Ovary (tissue), 9 donors: ENCODE measurements around the gene NOP9. TPM values are rescaled to one million over a fixed set of nuclear protein-coding genes. Genes with fewer than 3 reads are reported as not detected.
"Not testable (repeated sequence)": the region's sequence is repeated elsewhere in the genome, so short reads cannot be mapped to it uniquely, and the experiment has no call there.

Experiments used
- DNase-seq, 5 donors: peaks; one replicate each; pipeline ENCODE4 v3.0.0-alpha.2; 2019 to 2020
- H3K27ac ChIP-seq, 2 donors: fragments of 200-600 bp; one replicate each; pipeline versions ENCODE4 v1.5.1 to v1.8.0; 2019 to 2022
- H3K27me3 ChIP-seq: fragments of 200-600 bp; one replicate; pipeline ENCODE4 v1.8.0; 2022
- H3K36me3 ChIP-seq: fragments of 200-600 bp; sonication (generic); one replicate; pipeline ENCODE4 v1.5.1; 2019
- H3K4me1 ChIP-seq: one replicate; pipeline ENCODE4 v1.8.1; 2013; ENCODE audit warnings: mild to moderate bottlenecking, moderate library complexity; ENCODE audit not compliant: insufficient read depth
- H3K4me3 ChIP-seq: fragments of 200-600 bp; sonication (generic); one replicate; pipeline ENCODE4 v1.5.1; 2017
- H3K9me3 ChIP-seq, 2 donors: fragments of 200-600 bp in 1 of 2; sonication (generic) in 1 of 2; one replicate each; pipeline versions ENCODE4 v1.5.1 to v1.8.1; 2013 to 2019; ENCODE audit warnings: mild to moderate bottlenecking in 1 of 2, moderate library complexity in 1 of 2
- EP300 ChIP-seq: sonication (generic); formaldehyde crosslinking; IDR thresholded peaks from one replicate; pipeline ENCODE4 v1.6.1; 2017; ENCODE audit warnings: antibody characterized with exemption
- POLR2A ChIP-seq: fragments of 450-650 bp; IDR thresholded peaks from one replicate; pipeline ENCODE4 v1.6.1; 2017; ENCODE audit warnings: antibody characterized with exemption, mild to moderate bottlenecking, moderate library complexity
- WGBS, 3 donors: extraction: QIAGEN DNeasy Blood & Tissue Kit in 1 of 3; methylation state at CpG; one replicate each; pipeline versions ENCODE4 v1.1.5 to v1.1.7; 2013 to 2017; 5-methylcytosine and 5-hydroxymethylcytosine counted together
- intact Hi-C, 4 donors: fragments of 100-400 bp; cut with DNase I; formaldehyde crosslinking; loops; one replicate each; pipeline versions ENCODE4 v1.11.0 to v1.15.1; 2022 to 2023
- polyA plus RNA-seq, 2 donors: library from polyadenylated mRNA; stranded (reverse); fragments of 200-250 nt in 1 of 2; fragments of 350-450 nt in 1 of 2; fragmentation: Illumina TruSeq in 1 of 2; extraction: RNeasy Lipid Tissue Mini Kit (QIAGEN cat#74804) in 1 of 2; gene quantifications; one replicate each; pipeline ENCODE4 v1.2.3, GENCODE V29; 2013 to 2014
- small RNA-seq: library from RNA; depleted of rRNA; stranded (forward); fragments of <200 nt; gene quantifications from one replicate; pipeline ENCODE3, GENCODE V24; 2016
- total RNA-seq, 7 donors: library from RNA; depleted of rRNA in 2 of 7; stranded (reverse); fragments of >200 nt in 2 of 7; fragmentation: NEBNext Ultra II Directional in 3 of 7; extraction: Animal tissue kit (Norgen Biotek cat#: 25700) in 3 of 7; gene quantifications; one replicate each; pipeline versions ENCODE4 v1.1.0 to v1.2.4, GENCODE V29; 2016 to 2023
- TF ChIP-seq, protein P1 (sequence below), 3 donors: fragments of 450-650 bp in 2 of 3; fragments of 200-600 bp in 1 of 3; IDR thresholded peaks; one replicate each; pipeline versions ENCODE4 v1.5.1 to v1.8.0; 2016 to 2022; ENCODE audit warnings: antibody characterized with exemption in 3 of 3, mild to moderate bottlenecking in 1 of 3
- donor health status: DM: no; HTN: no; CAD: no; lungs with moderate emphysema.
- donor health status: DM: no; HTN: no; CAD: no.
- donor health status: Bipolar disorder and iron deficiency.
- donor health status: DM: yes; HTN: yes; CAD: no.
- donor health status: DM: no; HTN: no; CAD: no.
- donor health status: DM: yes; HTN: yes; CAD: no.

NOP9 gene
- total and polyA plus RNA-seq, 9 donors: 9.2 to 28.6 (median 22.1) TPM

DNA sequence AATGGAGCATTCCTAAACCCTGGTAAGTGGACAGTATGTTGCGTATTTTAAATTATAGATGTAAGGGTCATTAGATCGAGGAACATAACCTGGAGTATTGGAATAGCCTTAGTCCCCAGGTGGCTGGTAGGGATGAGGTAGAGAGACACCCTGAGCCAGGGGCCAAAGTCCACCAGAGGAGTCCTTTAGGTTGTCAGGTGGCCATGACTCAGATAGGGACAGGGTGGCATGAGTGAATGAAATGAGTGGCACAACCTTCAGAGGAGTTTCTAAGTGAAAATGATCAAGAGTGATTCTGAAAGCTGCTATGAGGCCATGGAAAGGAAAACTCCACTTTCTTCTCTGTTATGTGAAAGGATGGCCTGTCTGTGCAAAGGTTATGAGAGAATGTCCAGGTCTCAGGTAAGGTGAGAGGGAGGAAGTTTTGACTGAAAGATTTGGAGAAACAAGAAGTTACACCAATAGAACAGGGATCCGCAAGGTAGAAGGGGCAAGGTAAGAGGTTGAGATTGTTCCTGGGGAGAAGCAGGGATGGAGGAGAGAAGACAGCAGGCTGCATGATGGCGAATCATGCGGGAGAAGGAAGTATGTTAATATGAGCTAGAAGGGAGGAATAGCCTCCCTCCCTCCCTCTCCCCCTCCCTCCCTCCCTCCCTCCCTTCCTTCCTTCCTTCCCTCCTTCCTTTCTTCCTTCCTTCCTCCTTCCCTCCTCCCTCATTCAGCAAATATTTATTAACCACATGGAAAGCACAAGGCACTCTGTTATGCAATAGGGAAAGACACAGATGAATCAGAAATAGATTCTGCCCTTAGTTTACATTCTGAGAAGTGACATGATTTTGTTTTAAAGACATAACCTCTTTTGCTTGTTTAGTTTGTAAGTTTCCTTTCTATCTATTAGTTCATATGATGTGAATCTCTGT, 54.2 kb downstream of the NOP9 start:
- WGBS, 3 donors: 54 to 74% (median 72%) methylated on average over 5 of the region's 5 CpGs
- no peak for DNase-seq
- H3K27ac ChIP-seq: no peak overlapping the region
- intact Hi-C loops: no loop called here
- H3K36me3 ChIP-seq: no peaks in the 10 kb centered on the region
- H3K9me3 ChIP-seq: no peaks in the 10 kb centered on the region
- no peaks in the 10 kb centered on the region for H3K27me3 ChIP-seq
- H3K4me3 ChIP-seq: no peak overlapping the region
- TF ChIP-seq, protein P1, sequence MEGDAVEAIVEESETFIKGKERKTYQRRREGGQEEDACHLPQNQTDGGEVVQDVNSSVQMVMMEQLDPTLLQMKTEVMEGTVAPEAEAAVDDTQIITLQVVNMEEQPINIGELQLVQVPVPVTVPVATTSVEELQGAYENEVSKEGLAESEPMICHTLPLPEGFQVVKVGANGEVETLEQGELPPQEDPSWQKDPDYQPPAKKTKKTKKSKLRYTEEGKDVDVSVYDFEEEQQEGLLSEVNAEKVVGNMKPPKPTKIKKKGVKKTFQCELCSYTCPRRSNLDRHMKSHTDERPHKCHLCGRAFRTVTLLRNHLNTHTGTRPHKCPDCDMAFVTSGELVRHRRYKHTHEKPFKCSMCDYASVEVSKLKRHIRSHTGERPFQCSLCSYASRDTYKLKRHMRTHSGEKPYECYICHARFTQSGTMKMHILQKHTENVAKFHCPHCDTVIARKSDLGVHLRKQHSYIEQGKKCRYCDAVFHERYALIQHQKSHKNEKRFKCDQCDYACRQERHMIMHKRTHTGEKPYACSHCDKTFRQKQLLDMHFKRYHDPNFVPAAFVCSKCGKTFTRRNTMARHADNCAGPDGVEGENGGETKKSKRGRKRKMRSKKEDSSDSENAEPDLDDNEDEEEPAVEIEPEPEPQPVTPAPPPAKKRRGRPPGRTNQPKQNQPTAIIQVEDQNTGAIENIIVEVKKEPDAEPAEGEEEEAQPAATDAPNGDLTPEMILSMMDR (IDR thresholded peaks at IDR 0.05): no peak
- TF ChIP-seq POLR2A: no peak
- TF ChIP-seq EP300: no peak
- no peaks in the 10 kb centered on the region for H3K4me1 ChIP-seq

DNA sequence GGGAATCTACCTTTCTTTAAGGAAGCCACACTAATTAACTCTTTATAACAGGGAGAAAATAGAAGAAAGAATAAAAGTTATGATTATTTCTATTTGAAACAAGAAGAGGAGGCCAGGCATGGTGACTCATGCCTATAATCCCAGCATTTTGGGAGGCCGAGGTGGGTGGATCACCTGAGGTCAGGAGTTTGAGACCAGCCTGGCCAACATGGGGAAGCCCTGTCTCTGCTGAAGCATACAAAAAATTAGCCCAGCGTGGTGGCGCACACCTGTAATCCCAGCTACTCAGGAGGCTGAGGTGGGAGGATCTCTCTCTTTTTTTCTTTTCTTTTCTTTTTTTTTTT, 54.8 kb downstream of the NOP9 start:
- H3K27me3 ChIP-seq, H3K27ac ChIP-seq, DNase-seq, H3K4me3 ChIP-seq, H3K36me3 ChIP-seq, H3K4me1 ChIP-seq, H3K9me3 ChIP-seq, intact Hi-C loops: not testable (repeated sequence)
- WGBS, 3 donors: 67 to 71% (median 70%) methylated on average over 3 of the region's 3 CpGs

DNA sequence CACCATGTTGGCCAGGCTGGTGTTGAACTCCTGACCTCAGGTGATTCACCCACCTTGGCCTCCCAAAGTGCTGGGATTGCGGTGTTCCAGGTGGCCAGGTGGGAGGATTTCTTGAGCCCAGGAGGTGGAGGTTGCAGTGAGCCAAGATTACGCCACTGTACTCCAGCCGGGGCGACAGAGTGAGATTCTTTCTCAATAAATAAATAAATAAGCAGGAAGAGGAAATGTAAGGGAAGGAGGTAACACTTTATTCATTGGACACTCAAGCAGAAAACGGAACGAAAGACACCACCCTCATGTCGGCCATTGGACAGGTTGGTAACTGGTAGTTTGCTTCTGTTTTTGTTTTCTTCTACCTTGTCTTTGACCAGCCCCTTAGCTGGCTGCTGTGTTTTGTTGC, 55.4 kb downstream of the NOP9 start:
- intact Hi-C loops: no loop called here
- Histone ChIP-seq H3K4me3 (no peak overlapping the region), H3K9me3 (no peaks in the 10 kb centered on the region), H3K27ac (no peak overlapping the region), H3K4me1 (no peaks in the 10 kb centered on the region), H3K27me3 (no peaks in the 10 kb centered on the region), H3K36me3 (no peaks in the 10 kb centered on the region)
- DNase-seq: no peak
- no peak for TF ChIP-seq EP300
- TF ChIP-seq, protein P1 (IDR thresholded peaks at IDR 0.05): no peak
- TF ChIP-seq POLR2A: no peak
- WGBS, 3 donors: 83 to 87% (median 87%) methylated on average over 7 of the region's 7 CpGs

DNA sequence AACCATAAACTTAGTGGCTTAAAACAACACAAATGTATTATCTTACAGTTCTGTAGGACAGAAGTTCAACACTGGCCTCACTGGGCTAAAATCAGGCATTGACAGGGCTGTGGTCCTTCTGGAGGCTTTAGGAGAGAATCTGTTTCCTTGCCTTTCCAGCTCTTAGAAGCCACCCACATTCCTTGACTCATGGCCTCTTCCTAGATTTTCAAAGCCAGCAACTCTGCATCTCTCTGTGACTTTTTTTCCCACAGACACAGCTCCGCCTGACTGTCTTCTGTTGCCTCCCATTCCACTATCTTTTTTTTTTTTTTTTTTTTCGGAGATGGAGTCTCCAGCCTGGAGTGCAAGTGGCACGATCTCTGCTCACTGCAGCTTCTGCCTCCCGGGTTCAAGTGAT, 56.6 kb downstream of the NOP9 start:
- Histone ChIP-seq H3K36me3 (no peaks in the 10 kb centered on the region), H3K9me3 (no peaks in the 10 kb centered on the region), H3K4me1 (no peaks in the 10 kb centered on the region), H3K27ac (no peak overlapping the region), H3K27me3 (no peaks in the 10 kb centered on the region), H3K4me3 (no peak overlapping the region)
- DNase-seq: no peak
- TF ChIP-seq EP300 (no peak), POLR2A (no peak)
- TF ChIP-seq, protein P1 (IDR thresholded peaks at IDR 0.05): no peak
- intact Hi-C loops: no loop called here
- WGBS, 3 donors: 76 to 89% (median 88%) methylated on average over 4 of the region's 4 CpGs

Small RNA genes within 50 kb of the gene (small RNA-seq; reads per million reads assigned to genes)
- gene RF00026: not detected

Other genes with a start within 250 kb of the NOP9 start
Only the 30 nearest of the 34 such genes appear.
- gene DCAF11, start 185.1 kb upstream of the NOP9 start, total RNA-seq: 10 to 100 TPM; 34.7 to 71.4 (median 51.5) TPM
- 10 to 100 TPM; 38.7 to 62.4 TPM for gene DCAF11, start 185.1 kb upstream of the NOP9 start, polyA plus RNA-seq
- 1 to 10 TPM; 1.0 to 4.1 (median 2.8) TPM for gene NRL, start 184.9 kb upstream of the NOP9 start, total RNA-seq
- gene NRL, start 184.9 kb upstream of the NOP9 start, polyA plus RNA-seq: 1 to 10 TPM in 1 of 2 donors, under 1 TPM in 1; 0.78 to 2.8 TPM
- 1 to 10 TPM in 1 of 7 donors, under 1 TPM in 4, not detected in 2; 0.57 to 1.2 (median 0.77) TPM for gene FITM1, start 169.2 kb upstream of the NOP9 start, total RNA-seq
- under 1 TPM in 1 of 2 donors, not detected in 1; 0.80 TPM for gene FITM1, start 169.2 kb upstream of the NOP9 start, polyA plus RNA-seq
- gene PSME1, start 163.7 kb upstream of the NOP9 start, total RNA-seq: 100 to 1,000 TPM in 6 of 7 donors, 10 to 100 TPM in 1; 93.6 to 193 (median 168) TPM
- 100 to 1,000 TPM; 220 to 261 TPM for gene PSME1, start 163.7 kb upstream of the NOP9 start, polyA plus RNA-seq
- gene EMC9, start 158.3 kb upstream of the NOP9 start, total RNA-seq: 10 to 100 TPM; 13.0 to 26.3 (median 17.3) TPM
- gene EMC9, start 158.3 kb upstream of the NOP9 start, polyA plus RNA-seq: 10 to 100 TPM in 1 of 2 donors, 1 to 10 TPM in 1; 5.1 to 30.7 TPM
- 100 to 1,000 TPM in 3 of 7 donors, 10 to 100 TPM in 4; 34.7 to 129 (median 95.6) TPM for gene PSME2, start 153.2 kb upstream of the NOP9 start, total RNA-seq
- 100 to 1,000 TPM in 1 of 2 donors, 10 to 100 TPM in 1; 82.5 to 160 TPM for gene PSME2, start 153.2 kb upstream of the NOP9 start, polyA plus RNA-seq
- 10 to 100 TPM; 19.2 to 74.4 (median 61.4) TPM for gene RNF31, start 152.4 kb upstream of the NOP9 start, total RNA-seq
- gene RNF31, start 152.4 kb upstream of the NOP9 start, polyA plus RNA-seq: 10 to 100 TPM; 36.1 to 40.0 TPM
- gene IRF9, start 138.6 kb upstream of the NOP9 start, total RNA-seq: 100 to 1,000 TPM in 1 of 7 donors, 10 to 100 TPM in 6; 31.6 to 151 (median 72.7) TPM
- gene IRF9, start 138.6 kb upstream of the NOP9 start, polyA plus RNA-seq: 100 to 1,000 TPM in 1 of 2 donors, 10 to 100 TPM in 1; 87.4 to 212 TPM
- gene REC8, start 127.8 kb upstream of the NOP9 start, total RNA-seq: 10 to 100 TPM in 4 of 7 donors, 1 to 10 TPM in 3; 6.2 to 75.4 (median 13.5) TPM
- 1 to 10 TPM; 4.9 to 5.1 TPM for gene REC8, start 127.8 kb upstream of the NOP9 start, polyA plus RNA-seq
- 10 to 100 TPM; 12.3 to 50.9 (median 34.0) TPM for gene IPO4, start 111.0 kb upstream of the NOP9 start, total RNA-seq
- 10 to 100 TPM in 1 of 2 donors, 1 to 10 TPM in 1; 5.6 to 11.3 TPM for gene IPO4, start 111.0 kb upstream of the NOP9 start, polyA plus RNA-seq
- 10 to 100 TPM; 34.9 to 65.6 (median 44.9) TPM for gene TM9SF1, start 104.4 kb upstream of the NOP9 start, total RNA-seq
- gene TM9SF1, start 104.4 kb upstream of the NOP9 start, polyA plus RNA-seq: 10 to 100 TPM; 32.3 to 40.0 TPM
- gene TSSK4, start 94.2 kb upstream of the NOP9 start, total RNA-seq: 1 to 10 TPM in 2 of 7 donors, under 1 TPM in 2, not detected in 3; 0.45 to 1.1 (median 0.90) TPM
- gene TSSK4, start 94.2 kb upstream of the NOP9 start, polyA plus RNA-seq: under 1 TPM in 1 of 2 donors, not detected in 1; 0.06 TPM
- gene CHMP4A, start 86.4 kb upstream of the NOP9 start, total RNA-seq: 10 to 100 TPM; 26.8 to 57.5 (median 41.0) TPM
- 100 to 1,000 TPM in 1 of 2 donors, 10 to 100 TPM in 1; 56.1 to 105 TPM for gene CHMP4A, start 86.4 kb upstream of the NOP9 start, polyA plus RNA-seq
- gene MDP1, start 83.8 kb upstream of the NOP9 start, total RNA-seq: 10 to 100 TPM; 15.5 to 27.7 (median 18.1) TPM
- gene MDP1, start 83.8 kb upstream of the NOP9 start, polyA plus RNA-seq: 10 to 100 TPM; 19.4 to 32.6 TPM
- gene NEDD8, start 67.5 kb upstream of the NOP9 start, total RNA-seq: 100 to 1,000 TPM in 6 of 7 donors, 10 to 100 TPM in 1; 69.7 to 155 (median 124) TPM
- gene NEDD8, start 67.5 kb upstream of the NOP9 start, polyA plus RNA-seq: 100 to 1,000 TPM; 180 to 301 TPM
- 10 to 100 TPM; 46.2 to 64.7 (median 57.7) TPM for gene GMPR2, start 66.9 kb upstream of the NOP9 start, total RNA-seq
- gene GMPR2, start 66.9 kb upstream of the NOP9 start, polyA plus RNA-seq: 10 to 100 TPM; 66.3 to 85.7 TPM
- 10 to 100 TPM; 45.8 to 87.2 (median 58.5) TPM for gene TINF2, start 57.2 kb upstream of the NOP9 start, total RNA-seq
- gene TINF2, start 57.2 kb upstream of the NOP9 start, polyA plus RNA-seq: 10 to 100 TPM; 36.5 to 72.0 TPM
- gene TGM1, start 36.7 kb upstream of the NOP9 start, total RNA-seq: 100 to 1,000 TPM in 1 of 7 donors, 1 to 10 TPM in 6; 3.1 to 152 (median 8.0) TPM
- gene TGM1, start 36.7 kb upstream of the NOP9 start, polyA plus RNA-seq: 1 to 10 TPM; 1.1 to 1.7 TPM
- 10 to 100 TPM; 19.7 to 48.3 (median 23.2) TPM for gene RABGGTA, start 28.3 kb upstream of the NOP9 start, total RNA-seq
- 10 to 100 TPM in 1 of 2 donors, 1 to 10 TPM in 1; 7.9 to 20.1 TPM for gene RABGGTA, start 28.3 kb upstream of the NOP9 start, polyA plus RNA-seq
- 10 to 100 TPM; 16.0 to 35.6 (median 21.4) TPM for gene DHRS1, start 70 bp upstream of the NOP9 start, total RNA-seq
- 10 to 100 TPM; 12.8 to 17.9 TPM for gene DHRS1, start 70 bp upstream of the NOP9 start, polyA plus RNA-seq
- 10 to 100 TPM; 13.8 to 38.4 (median 22.6) TPM for gene CIDEB, start 8.1 kb downstream of the NOP9 start, total RNA-seq
- 10 to 100 TPM; 17.1 to 29.0 TPM for gene CIDEB, start 8.1 kb downstream of the NOP9 start, polyA plus RNA-seq
- 10 to 100 TPM in 1 of 7 donors, 1 to 10 TPM in 6; 4.5 to 10.1 (median 5.5) TPM for gene LTB4R2, start 10.3 kb downstream of the NOP9 start, total RNA-seq
- gene LTB4R2, start 10.3 kb downstream of the NOP9 start, polyA plus RNA-seq: 1 to 10 TPM in 1 of 2 donors, under 1 TPM in 1; 0.85 to 1.8 TPM
- gene LTB4R, start 11.7 kb downstream of the NOP9 start, total RNA-seq: 1 to 10 TPM; 4.4 to 9.4 (median 7.7) TPM
- gene LTB4R, start 11.7 kb downstream of the NOP9 start, polyA plus RNA-seq: 1 to 10 TPM; 2.9 to 7.1 TPM
- 10 to 100 TPM in 5 of 7 donors, 1 to 10 TPM in 2; 7.8 to 33.3 (median 11.3) TPM for gene ADCY4, start 35.2 kb downstream of the NOP9 start, total RNA-seq
- 10 to 100 TPM; 15.0 to 19.7 TPM for gene ADCY4, start 35.2 kb downstream of the NOP9 start, polyA plus RNA-seq
- gene RIPK3, start 40.1 kb downstream of the NOP9 start, total RNA-seq: 1 to 10 TPM in 5 of 7 donors, under 1 TPM in 2; 0.61 to 3.2 (median 1.1) TPM
- gene RIPK3, start 40.1 kb downstream of the NOP9 start, polyA plus RNA-seq: 1 to 10 TPM; 1.5 to 2.8 TPM
- 100 to 1,000 TPM in 5 of 7 donors, 10 to 100 TPM in 2; 74.1 to 288 (median 186) TPM for gene NFATC4, start 68.3 kb downstream of the NOP9 start, total RNA-seq
- 100 to 1,000 TPM in 1 of 2 donors, 10 to 100 TPM in 1; 25.9 to 157 TPM for gene NFATC4, start 68.3 kb downstream of the NOP9 start, polyA plus RNA-seq
- gene NYNRIN, start 99.2 kb downstream of the NOP9 start, total RNA-seq: 10 to 100 TPM; 22.5 to 76.0 (median 63.6) TPM
- gene NYNRIN, start 99.2 kb downstream of the NOP9 start, polyA plus RNA-seq: 10 to 100 TPM; 22.0 to 26.2 TPM
- gene CBLN3, start 129.8 kb downstream of the NOP9 start, total RNA-seq: 10 to 100 TPM in 1 of 7 donors, 1 to 10 TPM in 6; 2.0 to 10.5 (median 4.7) TPM
- gene CBLN3, start 129.8 kb downstream of the NOP9 start, polyA plus RNA-seq: 1 to 10 TPM; 5.8 to 7.5 TPM
- gene KHNYN, start 130.1 kb downstream of the NOP9 start, total RNA-seq: 10 to 100 TPM; 41.1 to 84.8 (median 67.8) TPM
- 10 to 100 TPM; 35.1 to 44.4 TPM for gene KHNYN, start 130.1 kb downstream of the NOP9 start, polyA plus RNA-seq
- gene SDR39U1, start 142.9 kb downstream of the NOP9 start, total RNA-seq: 10 to 100 TPM; 46.2 to 68.8 (median 62.4) TPM
- gene SDR39U1, start 142.9 kb downstream of the NOP9 start, polyA plus RNA-seq: 10 to 100 TPM; 33.4 to 65.7 TPM